ENCODE data around the gene OLAH. TPM values are rescaled to one million over a fixed set of nuclear protein-coding genes. Genes with fewer than 3 reads are reported as not detected.

The OLAH gene
- polyA plus RNA-seq, 1 donor from 2014 or later: not detected

DNA sequence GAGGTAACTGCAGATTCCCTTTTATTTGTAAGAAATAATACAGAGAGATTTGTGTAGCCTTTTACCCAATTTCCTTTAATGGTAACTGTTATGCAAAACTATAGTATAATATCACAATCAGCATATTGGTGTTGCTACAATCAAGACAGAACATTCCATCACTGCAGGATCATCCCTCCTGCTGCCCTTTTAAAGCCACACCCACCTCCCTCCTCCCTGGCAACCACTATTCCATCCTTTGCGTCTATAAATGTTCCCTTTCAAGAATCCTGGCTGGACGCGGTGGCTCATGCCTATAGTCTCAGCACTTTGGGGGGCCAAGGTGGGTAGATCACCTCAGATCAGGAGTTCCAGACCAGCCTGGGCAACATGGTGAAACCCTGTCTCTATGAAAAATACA is 31.7 kb downstream of the OLAH start:
- no peaks in the 10 kb centered on the region for H3K9me3 ChIP-seq (ENCODE audit: low read length)
- H4K20me1 ChIP-seq (ENCODE audit: insufficient read depth): no peaks in the 10 kb centered on the region
- no peaks in the 10 kb centered on the region for H3F3A ChIP-seq (ENCODE audit: insufficient read depth, low read length, poor library complexity, severe bottlenecking)
- H3K4me2 ChIP-seq (ENCODE audit: low read length): no peak overlapping the region
- no peaks in the 10 kb centered on the region for H3K27me3 ChIP-seq (ENCODE audit: insufficient read depth, low read depth, low read length)
- H3K27ac ChIP-seq (ENCODE audit: low read length): no peak overlapping the region
- no peaks in the 10 kb centered on the region for H3K36me3 ChIP-seq (ENCODE audit: insufficient read depth, low read length)
- no peak overlapping the region for H3K4me3 ChIP-seq (ENCODE audit: low read length)
- no peaks in the 10 kb centered on the region for H3K79me2 ChIP-seq (replicated peaks; ENCODE audit: insufficient read depth, low read length)
- H3K9me2 ChIP-seq (ENCODE audit: insufficient read depth, low read length): no peaks in the 10 kb centered on the region
- H3K9ac ChIP-seq (ENCODE audit: low read length): no peak overlapping the region
- no peak overlapping the region for H2AFZ ChIP-seq (ENCODE audit: low read depth, low read length)
- TF ChIP-seq RAD21 (conservative IDR thresholded peaks at IDR 0.05): no peak
- no peak for TF ChIP-seq TAF1 (IDR thresholded peaks at IDR 0.05; ENCODE audit: low read depth)
- TF ChIP-seq MXI1 (conservative IDR thresholded peaks at IDR 0.05; ENCODE audit: poor library complexity, severe bottlenecking): no peak
- TF ChIP-seq EZH2 (IDR thresholded peaks at IDR 0.05; ENCODE audit: borderline replicate concordance, insufficient read depth, low read length, poor library complexity, severe bottlenecking): no peak

DNA sequence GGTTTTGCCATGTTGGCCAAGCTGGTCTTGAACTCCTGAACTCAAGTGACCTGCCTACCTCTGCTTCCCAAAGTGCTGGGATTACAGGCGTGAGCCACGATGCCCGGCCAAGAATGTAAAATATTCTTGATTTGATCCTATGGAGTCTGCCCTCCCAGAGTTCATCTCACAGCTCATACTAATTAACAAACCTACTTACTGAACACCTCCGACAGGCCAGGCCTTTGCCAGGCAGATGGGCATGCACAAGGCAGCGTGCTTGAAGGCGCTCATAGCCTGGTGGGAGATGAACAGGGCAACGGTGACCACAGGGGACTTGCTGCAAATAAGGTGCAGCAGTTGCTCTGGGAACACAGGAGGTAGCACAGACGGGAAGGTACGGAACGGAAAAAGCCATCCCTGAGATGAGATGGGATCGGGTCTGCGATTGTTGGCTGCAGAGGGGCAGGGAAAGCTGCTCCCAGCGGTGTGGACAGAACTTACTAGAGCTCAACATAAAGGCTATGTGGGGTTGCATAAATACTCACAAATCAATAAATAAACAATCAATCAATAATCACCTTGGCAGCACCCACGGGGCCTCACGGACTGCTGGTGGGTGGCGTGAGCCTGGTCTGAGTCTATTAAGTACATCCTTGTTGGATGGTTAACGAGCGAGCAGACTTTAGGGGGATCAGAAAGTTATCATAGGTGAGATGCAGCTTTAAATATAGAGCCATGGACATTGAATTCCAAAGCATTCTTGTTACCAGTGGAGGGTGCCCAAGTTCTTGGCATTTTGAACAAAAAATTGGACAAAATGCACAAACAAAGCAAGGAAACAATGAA is 40.1 kb downstream of the OLAH start:
- Histone ChIP-seq H3K9me2 (ENCODE audit: insufficient read depth, low read length) (no peaks in the 10 kb centered on the region), H3K36me3 (ENCODE audit: insufficient read depth, low read length) (no peaks in the 10 kb centered on the region), H3K27me3 (ENCODE audit: insufficient read depth, low read depth, low read length) (no peaks in the 10 kb centered on the region), H2AFZ (ENCODE audit: low read depth, low read length) (no peak overlapping the region), H3K9ac (ENCODE audit: low read length) (no peak overlapping the region), H3K4me2 (ENCODE audit: low read length) (no peak overlapping the region), H3K27ac (ENCODE audit: low read length) (no peak overlapping the region), H3F3A (ENCODE audit: insufficient read depth, low read length, poor library complexity, severe bottlenecking) (no peaks in the 10 kb centered on the region), H3K79me2 (replicated peaks; ENCODE audit: insufficient read depth, low read length) (no peaks in the 10 kb centered on the region), H3K9me3 (ENCODE audit: low read length) (no peaks in the 10 kb centered on the region), H3K4me3 (ENCODE audit: low read length) (no peak overlapping the region), H4K20me1 (ENCODE audit: insufficient read depth) (no peaks in the 10 kb centered on the region)
- TF ChIP-seq POLR2AphosphoS5 (IDR thresholded peaks at IDR 0.05) (no peak), MXI1 (conservative IDR thresholded peaks at IDR 0.05; ENCODE audit: poor library complexity, severe bottlenecking) (no peak), SMC3 (conservative IDR thresholded peaks at IDR 0.05; ENCODE audit: poor library complexity) (no peak), EP300 (conservative IDR thresholded peaks at IDR 0.05; ENCODE audit: poor library complexity, severe bottlenecking) (no peak), EZH2 (IDR thresholded peaks at IDR 0.05; ENCODE audit: borderline replicate concordance, insufficient read depth, low read length, poor library complexity, severe bottlenecking) (no peak), RAD21 (conservative IDR thresholded peaks at IDR 0.05) (no peak), TAF1 (IDR thresholded peaks at IDR 0.05; ENCODE audit: low read depth) (no peak)
- TF ChIP-seq, protein P1, sequence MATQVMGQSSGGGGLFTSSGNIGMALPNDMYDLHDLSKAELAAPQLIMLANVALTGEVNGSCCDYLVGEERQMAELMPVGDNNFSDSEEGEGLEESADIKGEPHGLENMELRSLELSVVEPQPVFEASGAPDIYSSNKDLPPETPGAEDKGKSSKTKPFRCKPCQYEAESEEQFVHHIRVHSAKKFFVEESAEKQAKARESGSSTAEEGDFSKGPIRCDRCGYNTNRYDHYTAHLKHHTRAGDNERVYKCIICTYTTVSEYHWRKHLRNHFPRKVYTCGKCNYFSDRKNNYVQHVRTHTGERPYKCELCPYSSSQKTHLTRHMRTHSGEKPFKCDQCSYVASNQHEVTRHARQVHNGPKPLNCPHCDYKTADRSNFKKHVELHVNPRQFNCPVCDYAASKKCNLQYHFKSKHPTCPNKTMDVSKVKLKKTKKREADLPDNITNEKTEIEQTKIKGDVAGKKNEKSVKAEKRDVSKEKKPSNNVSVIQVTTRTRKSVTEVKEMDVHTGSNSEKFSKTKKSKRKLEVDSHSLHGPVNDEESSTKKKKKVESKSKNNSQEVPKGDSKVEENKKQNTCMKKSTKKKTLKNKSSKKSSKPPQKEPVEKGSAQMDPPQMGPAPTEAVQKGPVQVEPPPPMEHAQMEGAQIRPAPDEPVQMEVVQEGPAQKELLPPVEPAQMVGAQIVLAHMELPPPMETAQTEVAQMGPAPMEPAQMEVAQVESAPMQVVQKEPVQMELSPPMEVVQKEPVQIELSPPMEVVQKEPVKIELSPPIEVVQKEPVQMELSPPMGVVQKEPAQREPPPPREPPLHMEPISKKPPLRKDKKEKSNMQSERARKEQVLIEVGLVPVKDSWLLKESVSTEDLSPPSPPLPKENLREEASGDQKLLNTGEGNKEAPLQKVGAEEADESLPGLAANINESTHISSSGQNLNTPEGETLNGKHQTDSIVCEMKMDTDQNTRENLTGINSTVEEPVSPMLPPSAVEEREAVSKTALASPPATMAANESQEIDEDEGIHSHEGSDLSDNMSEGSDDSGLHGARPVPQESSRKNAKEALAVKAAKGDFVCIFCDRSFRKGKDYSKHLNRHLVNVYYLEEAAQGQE (IDR thresholded peaks at IDR 0.05; ENCODE audit: borderline replicate concordance): no peak
- TF ChIP-seq, protein P2, sequence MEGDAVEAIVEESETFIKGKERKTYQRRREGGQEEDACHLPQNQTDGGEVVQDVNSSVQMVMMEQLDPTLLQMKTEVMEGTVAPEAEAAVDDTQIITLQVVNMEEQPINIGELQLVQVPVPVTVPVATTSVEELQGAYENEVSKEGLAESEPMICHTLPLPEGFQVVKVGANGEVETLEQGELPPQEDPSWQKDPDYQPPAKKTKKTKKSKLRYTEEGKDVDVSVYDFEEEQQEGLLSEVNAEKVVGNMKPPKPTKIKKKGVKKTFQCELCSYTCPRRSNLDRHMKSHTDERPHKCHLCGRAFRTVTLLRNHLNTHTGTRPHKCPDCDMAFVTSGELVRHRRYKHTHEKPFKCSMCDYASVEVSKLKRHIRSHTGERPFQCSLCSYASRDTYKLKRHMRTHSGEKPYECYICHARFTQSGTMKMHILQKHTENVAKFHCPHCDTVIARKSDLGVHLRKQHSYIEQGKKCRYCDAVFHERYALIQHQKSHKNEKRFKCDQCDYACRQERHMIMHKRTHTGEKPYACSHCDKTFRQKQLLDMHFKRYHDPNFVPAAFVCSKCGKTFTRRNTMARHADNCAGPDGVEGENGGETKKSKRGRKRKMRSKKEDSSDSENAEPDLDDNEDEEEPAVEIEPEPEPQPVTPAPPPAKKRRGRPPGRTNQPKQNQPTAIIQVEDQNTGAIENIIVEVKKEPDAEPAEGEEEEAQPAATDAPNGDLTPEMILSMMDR (IDR thresholded peaks at IDR 0.05; ENCODE audit: poor library complexity, severe bottlenecking): no peak
